Pons (tissue), 1 donor: ENCODE results near the gene SLC26A11.

Experiments used
- DNase-seq: peaks from one replicate; pipeline ENCODE4 v3.0.0-alpha.2; 2016; ENCODE audit warnings: low spot score

SLC26A11 gene

GRCh38 chr17:80220054-80220735 lies at the start of gene SLC26A11, which contains the start of gene SGSH:
SLC26A11 (plus strand) TSS chr17:80220427; CDS start chr17:80221561, 1,134 bp downstream.
SGSH (minus strand) TSS chr17:80220333; CDS start chr17:80220313, 20 bp downstream.
- no peak for DNase-seq

GRCh38 chr17:80171681-80172080 lies 48.5 kb upstream of the SLC26A11 start:
- no peak for DNase-seq

- no peak for DNase-seq
Observed at GRCh38 chr17:80173126-80173525, 47.1 kb upstream of the SLC26A11 start.

- no peak for DNase-seq
Observed at GRCh38 chr17:80173916-80174315, 46.3 kb upstream of the SLC26A11 start.

- no peak for DNase-seq
Observed at GRCh38 chr17:80176757-80177156, 43.5 kb upstream of the SLC26A11 start.

GRCh38 chr17:80177986-80178595 lies 42.1 kb upstream of the SLC26A11 start:
- DNase-seq, result no peak

- DNase-seq, result no peak
Observed at GRCh38 chr17:80180192-80180591, 40.0 kb upstream of the SLC26A11 start.

- DNase-seq, result no peak
Observed at GRCh38 chr17:80181431-80181830, 38.8 kb upstream of the SLC26A11 start.

- DNase-seq, result no peak
Observed at GRCh38 chr17:80182118-80182844, 37.9 kb upstream of the SLC26A11 start.

- DNase-seq, result no peak
Observed at GRCh38 chr17:80182845-80183223, 37.4 kb upstream of the SLC26A11 start.

GRCh38 chr17:80183581-80184422 lies 36.4 kb upstream of the SLC26A11 start:
- no peak for DNase-seq

- DNase-seq, result no peak
Observed at GRCh38 chr17:80184423-80184714, 35.9 kb upstream of the SLC26A11 start.

- DNase-seq, result no peak
Observed at GRCh38 chr17:80185968-80186367, 34.3 kb upstream of the SLC26A11 start.

- no peak for DNase-seq
Observed at GRCh38 chr17:80187090-80187489, 33.1 kb upstream of the SLC26A11 start.

GRCh38 chr17:80187515-80187941 lies 32.7 kb upstream of the SLC26A11 start:
- no peak for DNase-seq

GRCh38 chr17:80189611-80190010 lies 30.6 kb upstream of the SLC26A11 start:
- no peak for DNase-seq

GRCh38 chr17:80190716-80191115 lies 29.5 kb upstream of the SLC26A11 start:
- no peak for DNase-seq

GRCh38 chr17:80191192-80191591 lies 29.0 kb upstream of the SLC26A11 start:
- no peak for DNase-seq

GRCh38 chr17:80191865-80192661 lies 28.2 kb upstream of the SLC26A11 start:
- peak; percentile 91 for DNase-seq

GRCh38 chr17:80195141-80195540 lies 25.1 kb upstream of the SLC26A11 start:
- DNase-seq, result no peak
